ENCODE data around the gene SOX18. TPM values are rescaled to one million over a fixed set of nuclear protein-coding genes. Genes with fewer than 3 reads are reported as not detected.

SOX18 gene
- total RNA-seq, 1 experiment from 2014 or later = 0.30 TPM

DNA sequence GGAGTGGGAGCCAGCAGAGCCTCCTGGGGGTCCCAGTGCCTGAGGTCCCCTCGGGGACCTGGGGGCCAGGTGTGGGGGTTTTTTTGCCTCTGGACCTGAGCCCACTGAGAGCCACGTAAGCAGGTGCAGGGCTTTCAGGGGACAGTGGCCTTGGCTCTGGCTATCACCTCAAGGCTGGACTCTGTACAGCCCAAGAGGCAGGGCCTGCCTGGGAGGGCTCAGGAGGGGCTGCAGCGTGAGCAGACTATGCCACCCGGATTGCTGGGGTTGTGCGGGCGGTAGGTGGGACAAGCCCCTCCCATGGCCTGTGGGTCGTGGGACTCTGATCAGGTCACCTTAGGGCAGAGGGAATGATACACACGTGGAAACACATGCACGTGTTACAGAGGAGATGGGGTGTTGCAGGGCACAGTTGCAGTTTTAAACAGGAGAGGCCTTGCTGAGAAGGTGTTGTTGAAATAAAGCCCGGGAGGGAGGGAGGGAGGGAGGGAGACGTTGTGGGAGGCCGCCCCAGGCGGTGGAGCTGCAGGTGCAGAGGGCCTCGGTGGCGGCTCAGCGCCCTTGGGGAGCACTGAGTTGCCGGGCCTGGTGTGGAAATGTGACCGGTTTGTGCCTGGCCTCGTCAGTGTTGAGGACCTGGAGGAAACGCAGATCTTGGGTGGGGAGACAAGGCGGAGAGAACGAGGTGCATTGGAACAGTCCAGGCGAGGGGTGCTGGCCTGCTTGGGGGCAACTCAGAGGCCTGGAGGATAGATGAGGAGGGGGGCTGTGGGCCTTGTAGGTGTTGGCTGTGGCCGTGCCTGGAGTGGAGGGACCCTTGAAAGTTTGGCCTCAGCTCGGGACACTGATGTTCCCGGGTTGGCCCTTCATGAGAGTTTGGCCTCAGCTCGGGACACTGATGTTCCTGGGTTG, 15.9 kb upstream of the SOX18 start:
- POLR2A ChIA-PET (ENCODE audit: low non-redundant PET) = interaction anchor here (0.6 kb wide), 1 partner anchor 200 kb away, joined by 5 read pairs; the partner anchor contains the start of gene TPD52L2
- Histone ChIP-seq H3K4me3 (ENCODE audit: low read depth, low read length, poor library complexity, severe bottlenecking) (no peak overlapping the region), H3K27ac (ENCODE audit: low read depth, low read length, poor library complexity, severe bottlenecking) (no peak overlapping the region), H3K27me3 (replicated peaks; ENCODE audit: insufficient read depth, low read depth, low read length, poor library complexity) (no peaks in the 10 kb centered on the region), H3K36me3 (ENCODE audit: insufficient read depth, low read length, poor library complexity, severe bottlenecking) (no peaks in the 10 kb centered on the region), H3K9me3 (ENCODE audit: low read depth, low read length, poor library complexity, severe bottlenecking) (no peaks in the 10 kb centered on the region), H3K4me1 (ENCODE audit: insufficient read depth, low read length, poor library complexity, severe bottlenecking) (peaks cover 18% of the 10 kb centered on the region)
- TF ChIP-seq, protein P1, sequence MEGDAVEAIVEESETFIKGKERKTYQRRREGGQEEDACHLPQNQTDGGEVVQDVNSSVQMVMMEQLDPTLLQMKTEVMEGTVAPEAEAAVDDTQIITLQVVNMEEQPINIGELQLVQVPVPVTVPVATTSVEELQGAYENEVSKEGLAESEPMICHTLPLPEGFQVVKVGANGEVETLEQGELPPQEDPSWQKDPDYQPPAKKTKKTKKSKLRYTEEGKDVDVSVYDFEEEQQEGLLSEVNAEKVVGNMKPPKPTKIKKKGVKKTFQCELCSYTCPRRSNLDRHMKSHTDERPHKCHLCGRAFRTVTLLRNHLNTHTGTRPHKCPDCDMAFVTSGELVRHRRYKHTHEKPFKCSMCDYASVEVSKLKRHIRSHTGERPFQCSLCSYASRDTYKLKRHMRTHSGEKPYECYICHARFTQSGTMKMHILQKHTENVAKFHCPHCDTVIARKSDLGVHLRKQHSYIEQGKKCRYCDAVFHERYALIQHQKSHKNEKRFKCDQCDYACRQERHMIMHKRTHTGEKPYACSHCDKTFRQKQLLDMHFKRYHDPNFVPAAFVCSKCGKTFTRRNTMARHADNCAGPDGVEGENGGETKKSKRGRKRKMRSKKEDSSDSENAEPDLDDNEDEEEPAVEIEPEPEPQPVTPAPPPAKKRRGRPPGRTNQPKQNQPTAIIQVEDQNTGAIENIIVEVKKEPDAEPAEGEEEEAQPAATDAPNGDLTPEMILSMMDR (conservative IDR thresholded peaks at IDR 0.05; ENCODE audit: low read depth, low read length) = no peak
- no peak for TF ChIP-seq EZH2 (IDR thresholded peaks at IDR 0.05; ENCODE audit: borderline replicate concordance, low read depth, low read length, poor library complexity, severe bottlenecking)
- DNase-seq (ENCODE audit: low spot score) = no peak
- no TSS peak for BruUV-seq (replicated peaks)
- CTCF ChIA-PET = no interaction called here
- intact Hi-C loops (cut with micrococcal nuclease; ENCODE audit: unreplicated experiment) = no loop called here

DNA sequence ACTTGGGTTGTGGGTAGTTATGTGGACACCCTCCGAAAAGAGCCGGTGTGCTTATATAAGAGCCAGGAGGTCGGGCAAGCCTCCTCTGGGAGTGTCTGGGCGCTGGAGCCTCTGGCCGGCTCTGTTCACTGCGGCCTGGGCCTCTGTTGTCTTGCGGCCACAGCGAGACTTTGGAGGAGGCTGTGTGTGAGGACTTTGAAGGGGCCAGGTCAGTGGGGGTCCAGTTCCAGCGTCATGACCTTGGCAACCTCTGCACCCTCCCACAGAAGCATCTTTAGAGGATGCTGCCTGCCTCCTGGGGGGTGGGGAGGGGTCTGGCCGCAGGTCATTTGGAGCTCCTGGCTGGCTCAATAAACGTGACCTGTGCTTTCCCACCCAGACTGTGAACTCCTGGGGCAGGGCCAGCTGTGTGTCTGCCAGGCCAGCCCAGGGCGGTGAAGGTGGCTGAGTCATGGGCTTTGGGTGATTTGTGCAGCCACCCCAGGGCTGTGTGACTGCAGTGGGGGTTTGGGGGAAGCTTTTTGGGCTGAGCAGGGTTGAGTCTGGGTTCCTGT, 14.8 kb upstream of the SOX18 start:
- ChIA-PET POLR2A (ENCODE audit: low non-redundant PET) (no interaction called here), CTCF (no interaction called here)
- Histone ChIP-seq H3K4me3 (ENCODE audit: low read depth, low read length, poor library complexity, severe bottlenecking) (peak overlapping the region; percentile 93), H3K27me3 (replicated peaks; ENCODE audit: insufficient read depth, low read depth, low read length, poor library complexity) (no peaks in the 10 kb centered on the region), H3K9me3 (ENCODE audit: low read depth, low read length, poor library complexity, severe bottlenecking) (no peaks in the 10 kb centered on the region), H3K36me3 (ENCODE audit: insufficient read depth, low read length, poor library complexity, severe bottlenecking) (no peaks in the 10 kb centered on the region), H3K4me1 (ENCODE audit: insufficient read depth, low read length, poor library complexity, severe bottlenecking) (peaks cover 18% of the 10 kb centered on the region), H3K27ac (ENCODE audit: low read depth, low read length, poor library complexity, severe bottlenecking) (no peak overlapping the region)
- intact Hi-C loops (cut with micrococcal nuclease; ENCODE audit: unreplicated experiment) = no loop called here
- no TSS peak for BruUV-seq (replicated peaks)
- DNase-seq (ENCODE audit: low spot score) = no peak
- TF ChIP-seq, protein P1 (conservative IDR thresholded peaks at IDR 0.05; ENCODE audit: low read depth, low read length) = no peak
- TF ChIP-seq EZH2 (IDR thresholded peaks at IDR 0.05; ENCODE audit: borderline replicate concordance, low read depth, low read length, poor library complexity, severe bottlenecking) = no peak

DNA sequence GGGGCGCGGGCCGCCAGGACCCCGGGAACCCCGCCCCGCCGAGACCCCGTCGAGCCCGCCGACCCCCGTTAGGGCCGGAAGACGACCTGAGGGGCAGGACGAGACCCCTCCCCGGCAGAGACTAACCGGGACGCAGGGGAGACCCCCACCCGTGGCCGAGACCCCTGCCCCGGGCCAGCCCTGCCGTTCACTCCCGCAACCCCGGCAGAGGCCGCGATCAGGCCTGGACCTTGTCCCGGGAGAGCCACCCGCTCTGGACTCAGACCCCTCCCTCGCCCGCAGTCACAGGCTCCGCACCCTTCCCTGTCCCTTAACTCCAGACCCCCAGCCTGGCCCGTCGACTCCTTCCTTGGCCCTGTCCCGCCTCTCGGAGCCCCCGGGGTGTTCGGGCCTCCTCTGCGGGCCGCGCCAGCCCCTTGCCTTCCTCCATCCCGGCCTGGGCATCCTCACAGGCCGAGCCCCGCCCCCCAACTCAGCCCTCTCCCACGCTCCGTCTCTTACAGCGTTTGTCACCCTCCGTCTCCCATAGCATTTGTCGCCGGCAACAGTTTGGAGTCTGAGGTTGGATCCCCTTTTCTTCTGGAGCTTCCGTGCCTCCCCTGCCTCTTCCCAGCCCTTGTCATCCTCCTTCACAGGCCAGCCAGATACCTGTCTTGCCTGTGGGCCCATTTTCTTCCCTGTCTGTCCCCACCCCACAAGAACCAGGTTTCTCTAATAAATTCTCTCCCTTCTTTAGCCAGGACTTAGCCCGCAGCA, 14.1 kb upstream of the SOX18 start:
- intact Hi-C loops (cut with micrococcal nuclease; ENCODE audit: unreplicated experiment) = no loop called here
- peak overlapping the region; percentile 93 for H3K4me3 ChIP-seq (ENCODE audit: low read depth, low read length, poor library complexity, severe bottlenecking)
- TSS peak; percentile 89 for BruUV-seq (replicated peaks)
- POLR2A ChIA-PET (ENCODE audit: low non-redundant PET) = no interaction called here
- peaks cover 18% of the 10 kb centered on the region for H3K4me1 ChIP-seq (ENCODE audit: insufficient read depth, low read length, poor library complexity, severe bottlenecking)
- CTCF ChIA-PET = interaction anchor here (0.7 kb wide), 1 partner anchor 19 kb away, joined by 3 read pairs; no protein-coding TSS in a partner anchor
- peak; percentile 52 for DNase-seq (ENCODE audit: low spot score)
- H3K9me3 ChIP-seq (ENCODE audit: low read depth, low read length, poor library complexity, severe bottlenecking) = no peaks in the 10 kb centered on the region
- H3K27ac ChIP-seq (ENCODE audit: low read depth, low read length, poor library complexity, severe bottlenecking) = peak overlapping the region; percentile 64
- H3K27me3 ChIP-seq (replicated peaks; ENCODE audit: insufficient read depth, low read depth, low read length, poor library complexity) = no peaks in the 10 kb centered on the region
- no peaks in the 10 kb centered on the region for H3K36me3 ChIP-seq (ENCODE audit: insufficient read depth, low read length, poor library complexity, severe bottlenecking)
- TF ChIP-seq EZH2 (IDR thresholded peaks at IDR 0.05; ENCODE audit: borderline replicate concordance, low read depth, low read length, poor library complexity, severe bottlenecking) = no peak
- TF ChIP-seq, protein P1 (conservative IDR thresholded peaks at IDR 0.05; ENCODE audit: low read depth, low read length) = no peak
